K562 treated with DMSO at 1 percent for 24 hours (cell line): ENCODE data around the gene WASL. TPM values are rescaled to one million over a fixed set of nuclear protein-coding genes. Genes with fewer than 3 reads are reported as not detected.

ENCODE experiments used
- total RNA-seq: library from RNA; unstranded; fragments of 300-600 nt; gene quantifications from 2 replicates; pipeline ENCODE4 v1.2.3, GENCODE V29; 2022; ENCODE audit warnings: low read depth; ENCODE audit not compliant: insufficient read depth

The WASL gene
- total RNA-seq: 7.9 and 8.5 TPM in 2 replicates

GRCh38 chr7:123748734-123749536 lies at the start of gene WASL:
TSS of gene WASL (minus strand) at chr7:123749003. CDS start at chr7:123748734, 269 bp downstream.

DNA sequence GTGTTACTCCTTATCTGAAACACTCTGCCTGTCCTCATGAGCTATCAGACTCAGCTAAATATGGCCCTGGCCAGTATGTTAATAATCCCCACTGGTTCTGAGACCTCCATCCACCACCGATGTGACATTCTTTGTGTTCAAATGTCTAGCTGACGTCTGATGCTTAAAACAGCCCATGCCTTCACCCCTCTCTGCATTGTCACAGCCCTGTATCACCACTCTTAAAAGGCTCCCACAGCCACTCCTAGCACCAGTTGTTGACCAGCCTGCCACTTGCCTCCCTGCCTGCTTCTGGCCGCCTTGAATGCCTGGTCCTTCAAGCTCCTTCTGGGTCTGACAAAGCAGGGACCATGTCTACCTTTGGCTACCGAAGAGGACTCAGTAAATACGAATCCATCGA lies 93.2 kb downstream of the WASL start, which contains the start of gene LMOD2:
TSS of gene LMOD2 (plus strand) at position 253 of the 400 bp plus-strand sequence. CDS start at position 351, 98 bp downstream.

Other genes starting within 250 kb of the WASL start
- 0.81 and 1.3 TPM in 2 replicates for gene IQUB, start 214.4 kb downstream of the WASL start, total RNA-seq
- 41.5 and 56.3 TPM in 2 replicates for gene NDUFA5, start 191.2 kb downstream of the WASL start, total RNA-seq
- 0.43 and 2.5 TPM in 2 replicates for gene ASB15, start 147.2 kb downstream of the WASL start, total RNA-seq
- 0.10 TPM in 1 of 2 replicates, not detected in the other for gene LMOD2, start 93.1 kb downstream of the WASL start, total RNA-seq
- gene HYAL4, start 96.2 kb upstream of the WASL start, total RNA-seq: not detected in 2 replicates
- gene SPAM1, start 176.2 kb upstream of the WASL start, total RNA-seq: not detected in 2 replicates